HUES6 (cell line): ENCODE measurements around the gene SUSD6.

Source experiments
- H3K27ac ChIP-seq: 2 replicates; pipeline ENCODE4 v1.7.0; 2013; ENCODE audit warnings: low read depth, mild to moderate bottlenecking, low read length, inconsistent platforms
- H3K27me3 ChIP-seq: 2 replicates; pipeline ENCODE4 v1.6.1; 2013; ENCODE audit warnings: low read length; ENCODE audit not compliant: control insufficient read depth, insufficient read depth
- H3K36me3 ChIP-seq: 2 replicates; pipeline ENCODE4 v1.6.1; 2013; ENCODE audit warnings: low read length; ENCODE audit not compliant: control insufficient read depth, insufficient read depth
- H3K4me1 ChIP-seq: 2 replicates; pipeline ENCODE4 v1.6.1; 2013; ENCODE audit warnings: low read length; ENCODE audit not compliant: control insufficient read depth, insufficient read depth
- H3K4me3 ChIP-seq: 2 replicates; pipeline ENCODE4 v1.5.1; 2013; ENCODE audit warnings: low read depth, low read length
- H3K9ac ChIP-seq: one replicate; pipeline ENCODE4 v1.6.1; 2013; ENCODE audit warnings: mild to moderate bottlenecking, low read length
- H3K9me3 ChIP-seq: 2 replicates; pipeline ENCODE4 v1.6.1; 2013; ENCODE audit warnings: low read depth, low read length; ENCODE audit not compliant: control insufficient read depth, insufficient read depth

Gene SUSD6

GRCh38 chr14:69611172-69612013, at the start of gene SUSD6:
TSS of gene SUSD6 (plus strand) at chr14:69611596. CDS start at chr14:69658593, 46,997 bp downstream.
- Histone ChIP-seq H3K36me3 (no peaks in the 10 kb centered on the region), H3K27ac (no peak within 1 kb of the TSS), H3K4me1 (peaks cover 22% of the 10 kb centered on the region), H3K27me3 (no peaks in the 10 kb centered on the region), H3K9me3 (no peaks in the 10 kb centered on the region), H3K9ac (peak within 1 kb of the TSS; percentile 61), H3K4me3 (peak within 1 kb of the TSS; percentile 83)

- Histone ChIP-seq H3K27me3 (peaks cover 33% of the 10 kb centered on the region), H3K27ac (no peak overlapping the region), H3K9ac (no peak overlapping the region), H3K4me1 (peaks cover 7% of the 10 kb centered on the region; the same call in 1 of the 2 replicates), H3K36me3 (no peaks in the 10 kb centered on the region), H3K4me3 (no peak overlapping the region), H3K9me3 (no peaks in the 10 kb centered on the region)
Measured at GRCh38 chr14:69561893-69562292, 49.5 kb upstream of the SUSD6 start.

GRCh38 chr14:69567563-69567962, 43.8 kb upstream of the SUSD6 start:
- H3K9me3 ChIP-seq: peaks cover 6% of the 10 kb centered on the region; the same call in 1 of the 2 replicates
- peaks cover 5% of the 10 kb centered on the region; the same call in 1 of the 2 replicates for H3K4me1 ChIP-seq
- H3K36me3 ChIP-seq: no peaks in the 10 kb centered on the region
- no peak overlapping the region for H3K4me3 ChIP-seq
- no peak overlapping the region for H3K27ac ChIP-seq
- H3K27me3 ChIP-seq: peaks cover 89% of the 10 kb centered on the region
- H3K9ac ChIP-seq: no peak overlapping the region

GRCh38 chr14:69569859-69570258, 41.5 kb upstream of the SUSD6 start:
- H3K4me1 ChIP-seq: peaks cover 8% of the 10 kb centered on the region; the same call in 1 of the 2 replicates
- H3K27me3 ChIP-seq: peaks cover 99% of the 10 kb centered on the region
- no peaks in the 10 kb centered on the region for H3K36me3 ChIP-seq
- H3K9ac ChIP-seq: no peak overlapping the region
- no peak overlapping the region for H3K4me3 ChIP-seq
- H3K9me3 ChIP-seq: peaks cover 8% of the 10 kb centered on the region; the same call in 1 of the 2 replicates
- H3K27ac ChIP-seq: no peak overlapping the region

- H3K4me1 ChIP-seq: peaks cover 8% of the 10 kb centered on the region; the same call in 1 of the 2 replicates
- H3K27ac ChIP-seq: no peak overlapping the region
- H3K9me3 ChIP-seq: peaks cover 8% of the 10 kb centered on the region; the same call in 1 of the 2 replicates
- peaks cover 97% of the 10 kb centered on the region for H3K27me3 ChIP-seq
- H3K36me3 ChIP-seq: no peaks in the 10 kb centered on the region
- H3K9ac ChIP-seq: no peak overlapping the region
- H3K4me3 ChIP-seq: no peak overlapping the region
Measured at GRCh38 chr14:69570836-69571330, 40.5 kb upstream of the SUSD6 start.

DNA sequence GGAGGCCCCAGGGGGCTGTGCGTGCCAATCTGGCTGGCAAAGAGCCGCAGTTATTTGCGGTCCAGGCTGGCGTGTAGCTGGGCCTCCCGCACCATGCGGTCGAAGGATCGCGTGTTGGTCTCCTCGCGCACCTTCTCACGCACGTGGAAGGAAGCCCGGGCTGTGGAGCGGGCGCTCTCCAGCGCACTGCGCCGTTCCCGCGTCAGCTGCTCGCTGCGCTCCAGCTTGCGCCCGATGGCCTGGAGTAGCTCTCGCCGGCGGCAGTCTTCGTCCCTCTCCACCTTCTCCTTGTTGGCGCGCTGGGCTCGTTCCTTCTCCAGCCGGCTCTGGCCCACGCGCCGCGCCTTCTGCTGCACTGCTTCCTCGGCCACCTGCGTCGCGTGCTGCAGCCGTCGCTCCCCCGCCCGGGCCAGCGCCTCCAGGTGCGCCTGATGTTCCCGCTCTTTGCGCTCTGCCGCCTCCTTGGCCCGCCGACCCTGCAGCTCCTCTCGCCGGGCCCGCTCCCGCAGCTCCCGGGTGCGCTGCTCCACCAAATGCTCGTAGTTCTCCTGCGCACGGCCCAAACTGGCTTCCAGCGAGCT, 39.9 kb upstream of the SUSD6 start:
- H3K4me3 ChIP-seq: peak overlapping the region; percentile 50
- H3K9ac ChIP-seq: no peak overlapping the region
- H3K27me3 ChIP-seq: peaks cover 96% of the 10 kb centered on the region
- no peak overlapping the region for H3K27ac ChIP-seq
- peaks cover 8% of the 10 kb centered on the region; the same call in 1 of the 2 replicates for H3K4me1 ChIP-seq
- H3K36me3 ChIP-seq: no peaks in the 10 kb centered on the region
- H3K9me3 ChIP-seq: peaks cover 8% of the 10 kb centered on the region; the same call in 1 of the 2 replicates

DNA sequence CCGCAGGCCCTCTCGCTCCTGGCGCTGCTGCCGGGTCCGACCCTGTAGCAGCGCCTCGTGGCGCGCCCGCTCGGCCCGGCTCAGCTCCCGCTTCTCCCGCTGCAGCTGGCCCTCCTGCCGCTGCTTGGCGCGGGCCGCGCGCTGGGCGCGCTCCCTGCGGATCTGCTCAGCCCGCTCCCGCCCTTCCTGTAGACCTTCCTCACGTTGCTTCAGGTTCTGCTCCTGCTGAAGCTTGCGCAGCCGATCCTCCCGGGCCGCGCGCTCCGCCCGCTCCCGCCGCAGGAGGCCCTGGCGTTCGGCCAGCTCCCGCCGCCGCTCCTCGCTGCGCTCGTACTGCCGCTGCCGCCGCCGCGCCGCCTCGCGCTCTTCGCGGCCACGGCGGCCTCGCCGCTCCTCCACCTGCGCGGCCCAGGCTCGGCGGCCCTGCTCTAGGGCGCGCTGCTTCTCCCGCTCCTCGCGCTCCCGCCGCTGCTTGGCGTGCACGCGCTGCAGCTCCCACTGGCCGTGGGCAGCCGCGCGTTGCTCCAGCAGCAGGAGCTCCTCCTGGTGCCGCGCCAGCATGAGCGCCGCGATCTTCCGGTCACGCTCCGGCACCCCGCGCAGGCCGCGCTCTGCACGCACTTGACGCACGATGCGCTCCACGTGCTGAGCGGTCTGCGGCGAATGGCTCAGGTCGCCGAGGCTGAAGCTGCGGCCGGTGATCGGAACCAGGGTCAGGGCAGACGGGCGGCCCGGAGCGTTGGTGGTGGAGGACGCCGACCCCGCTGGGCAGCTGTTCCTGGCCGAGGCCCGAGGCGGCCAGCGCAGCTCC, 39.2 kb upstream of the SUSD6 start:
- Histone ChIP-seq H3K27me3 (peaks cover 96% of the 10 kb centered on the region), H3K4me3 (peak overlapping the region; percentile 50), H3K36me3 (no peaks in the 10 kb centered on the region), H3K9ac (no peak overlapping the region), H3K9me3 (peaks cover 8% of the 10 kb centered on the region; the same call in 1 of the 2 replicates), H3K4me1 (peaks cover 8% of the 10 kb centered on the region; the same call in 1 of the 2 replicates), H3K27ac (no peak overlapping the region)

DNA sequence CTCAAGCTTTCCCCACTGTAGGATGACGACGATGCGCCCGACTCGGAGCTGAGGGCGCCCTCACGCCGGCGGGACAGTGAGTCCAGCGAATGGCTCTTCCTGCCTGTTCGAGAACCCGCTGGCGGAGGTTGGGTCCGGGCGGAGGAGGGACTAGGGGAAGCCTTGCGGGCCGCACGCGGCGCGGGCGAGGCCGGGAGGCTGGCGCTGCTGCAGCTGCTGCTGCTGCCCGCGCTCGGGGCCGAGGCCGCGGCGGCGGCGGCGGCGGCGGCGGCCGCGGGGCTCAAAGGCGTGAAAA, 38.6 kb upstream of the SUSD6 start:
- Histone ChIP-seq H3K4me3 (no peak overlapping the region; the same call in 1 of the 2 replicates), H3K36me3 (no peaks in the 10 kb centered on the region), H3K4me1 (peaks cover 8% of the 10 kb centered on the region; the same call in 1 of the 2 replicates), H3K27me3 (peaks cover 91% of the 10 kb centered on the region), H3K9ac (no peak overlapping the region), H3K9me3 (peaks cover 8% of the 10 kb centered on the region; the same call in 1 of the 2 replicates), H3K27ac (no peak overlapping the region)

- Histone ChIP-seq H3K9me3 (peaks cover 8% of the 10 kb centered on the region; the same call in 1 of the 2 replicates), H3K4me3 (peak overlapping the region; percentile 70; the same call in 1 of the 2 replicates), H3K9ac (no peak overlapping the region), H3K27me3 (peaks cover 85% of the 10 kb centered on the region), H3K36me3 (no peaks in the 10 kb centered on the region), H3K27ac (no peak overlapping the region), H3K4me1 (peaks cover 8% of the 10 kb centered on the region; the same call in 1 of the 2 replicates)
Measured at GRCh38 chr14:69573205-69573830, 38.1 kb upstream of the SUSD6 start.

- Histone ChIP-seq H3K4me3 (peak overlapping the region; percentile 70), H3K9me3 (peaks cover 8% of the 10 kb centered on the region; the same call in 1 of the 2 replicates), H3K27me3 (peaks cover 80% of the 10 kb centered on the region), H3K27ac (no peak overlapping the region), H3K4me1 (peaks cover 8% of the 10 kb centered on the region; the same call in 1 of the 2 replicates), H3K9ac (no peak overlapping the region), H3K36me3 (no peaks in the 10 kb centered on the region)
Measured at GRCh38 chr14:69573831-69574262, 37.5 kb upstream of the SUSD6 start.
